HCT116 (cell line): ENCODE measurements around the gene ELOA. TPM values are rescaled to one million over a fixed set of nuclear protein-coding genes. Genes with fewer than 3 reads are reported as not detected.

ENCODE experiments used
- ATAC-seq: fragments of 200-7000 bp; cut with Tn5 transposase; 2 replicates; pipeline ENCODE4 v1.9.1; 2020; ENCODE audit warnings: mild to moderate bottlenecking, moderate library complexity
- BruUV-seq: library from RNA; stranded (reverse); fragments of 400-500 nt; replicated peaks from 2 replicates; lab custom pipeline; 2021; lab: Mats Ljungman, UMichigan
- CTCF ChIA-PET: fragments of 300-600 bp; sonication (Branson Sonifier 250); formaldehyde crosslinking; loops from one replicate; lab custom pipeline; 2021; ENCODE audit warnings: antibody characterized with exemption; lab: Charles Lee
- POLR2A ChIA-PET: fragments of 300-600, 350-600 bp; sonication (Branson Sonifier 250); formaldehyde crosslinking; loops from one replicate; lab custom pipeline; 2021; ENCODE audit warnings: antibody characterized with exemption; lab: Charles Lee
- RAD21 ChIA-PET, 2 experiments: fragments of 300-600 bp; sonication (Branson Sonifier 250); formaldehyde crosslinking; loops; one replicate each; lab custom pipeline; 2023; ENCODE audit warnings: low total read pairs in 2 of 2; ENCODE audit not compliant: uncharacterized antibody in 2 of 2, unreplicated experiment in 2 of 2, low non-redundant PET in 1 of 2; lab: Charles Lee
- DNase-seq: peaks from one replicate; pipeline ENCODE4 v3.0.0-alpha.2; 2010; ENCODE audit warnings: low read depth, low spot score
- H2AFZ ChIP-seq: fragments of 200-600 bp; shearing (Covaris generic), sonication (generic); 2 replicates; pipeline ENCODE4 v1.6.1; 2017; ENCODE audit warnings: low read depth, mixed run types, mixed read lengths, antibody characterized with exemption, low read length; ENCODE audit not compliant: poor library complexity, severe bottlenecking
- H3K27ac ChIP-seq: 2 replicates; pipeline ENCODE4 v1.5.1; 2012; ENCODE audit warnings: low read depth, low read length
- H3K27me3 ChIP-seq: fragments of 200-600 bp; sonication (generic); 2 replicates; pipeline ENCODE4 v1.6.1; 2016; ENCODE audit warnings: mixed run types, low read length, mixed read lengths; ENCODE audit not compliant: insufficient read depth
- H3K36me3 ChIP-seq, 2 experiments: fragments of 200-500 bp in 1 of 2; fragments of 200-600 bp in 1 of 2; sonication (Bioruptor generic) in 1 of 2; sonication (generic) in 1 of 2; 2 replicates each; pipeline versions ENCODE4 v1.5.1 to v1.6.1; 2014 to 2016; ENCODE audit warnings: low read length in 2 of 2, inconsistent platforms in 1 of 2, mixed read lengths in 1 of 2, mixed run types in 1 of 2; ENCODE audit not compliant: insufficient read depth in 2 of 2, control insufficient read depth in 1 of 2
- H3K4me1 ChIP-seq, 2 experiments: fragments of 200-600 bp in 1 of 2; sonication (generic) in 1 of 2; 2 replicates each; pipeline versions ENCODE4 v1.5.1 to v1.6.1; 2012 to 2017; ENCODE audit warnings: low read length in 2 of 2, inconsistent platforms in 1 of 2, mild to moderate bottlenecking in 1 of 2, mixed read lengths in 1 of 2, mixed run types in 1 of 2, moderate library complexity in 1 of 2; ENCODE audit not compliant: insufficient read depth in 2 of 2, control insufficient read depth in 1 of 2
- H3K4me2 ChIP-seq: fragments of 200-600 bp; sonication (generic); 2 replicates; pipeline ENCODE4 v1.6.1; 2017; ENCODE audit warnings: mixed run types, low read length, mixed read lengths
- H3K4me3 ChIP-seq, 2 experiments: fragments of 200-600 bp in 1 of 2; sonication (generic) in 1 of 2; replicated peaks in 1 of 2; 2 replicates each; pipeline ENCODE4 v1.5.1; 2011 to 2016; ENCODE audit warnings: low read length in 2 of 2, control low read depth in 1 of 2, low read depth in 1 of 2, mild to moderate bottlenecking in 1 of 2, mixed read lengths in 1 of 2, mixed run types in 1 of 2
- H3K79me2 ChIP-seq: fragments of 200-600 bp; sonication (generic); 2 replicates; pipeline ENCODE4 v1.6.1; 2017; ENCODE audit warnings: mild to moderate bottlenecking, mixed run types, low read length, moderate library complexity, mixed read lengths; ENCODE audit not compliant: insufficient read depth
- H3K9ac ChIP-seq: fragments of 200-600 bp; sonication (generic); 2 replicates; pipeline ENCODE4 v1.6.1; 2016; ENCODE audit warnings: low read length, mixed read lengths
- H3K9me2 ChIP-seq: fragments of 200-600 bp; sonication (generic), shearing (Covaris generic); 2 replicates; pipeline ENCODE4 v1.6.1; 2017; ENCODE audit warnings: mixed run types, mild to moderate bottlenecking, moderate library complexity; ENCODE audit not compliant: insufficient read depth
- H3K9me3 ChIP-seq, 2 experiments: fragments of 200-500 bp in 1 of 2; fragments of 200-600 bp in 1 of 2; sonication (Bioruptor generic) in 1 of 2; sonication (generic) in 1 of 2; 2 replicates each; pipeline ENCODE4 v1.6.1; 2014 to 2017; ENCODE audit warnings: low read length in 2 of 2, mixed read lengths in 2 of 2, inconsistent platforms in 1 of 2, low read depth in 1 of 2, mild to moderate bottlenecking in 1 of 2, mixed run types in 1 of 2, moderate library complexity in 1 of 2; ENCODE audit not compliant: control insufficient read depth in 1 of 2, insufficient read depth in 1 of 2
- H4K20me1 ChIP-seq: fragments of 200-600 bp; sonication (generic), shearing (Covaris generic); 2 replicates; pipeline ENCODE4 v1.6.1; 2017; ENCODE audit warnings: mixed run types, mild to moderate bottlenecking, moderate library complexity; ENCODE audit not compliant: insufficient read depth
- ATF3 ChIP-seq: IDR thresholded peaks from 2 replicates; pipeline ENCODE4 v1.6.1; 2012
- CBX3 ChIP-seq: IDR thresholded peaks from 2 replicates; pipeline ENCODE4 v1.6.1; 2012; ENCODE audit warnings: low read depth
- CEBPB ChIP-seq: IDR thresholded peaks from 2 replicates; pipeline ENCODE4 v1.6.1; 2012; ENCODE audit warnings: low read depth
- CTCF ChIP-seq, 3 experiments: fragments of 200-600 bp in 1 of 3; sonication (generic) in 1 of 3; IDR thresholded peaks in 2 of 3; conservative IDR thresholded peaks in 1 of 3; 2 replicates each; pipeline ENCODE4 v1.5.1; 2012 to 2017; ENCODE audit warnings: low read depth in 2 of 3, low read length in 2 of 3, antibody characterized with exemption in 1 of 3, borderline replicate concordance in 1 of 3, control low read depth in 1 of 3, mild to moderate bottlenecking in 1 of 3, mixed read lengths in 1 of 3, mixed run types in 1 of 3, moderate library complexity in 1 of 3; ENCODE audit not compliant: insufficient read depth in 1 of 3
- EZH2 ChIP-seq: fragments of 200-600 bp; sonication (generic); IDR thresholded peaks from 2 replicates; pipeline ENCODE4 v1.6.1; 2017; ENCODE audit warnings: antibody characterized with exemption, mixed run types
- FOSL1 ChIP-seq: IDR thresholded peaks from 2 replicates; pipeline ENCODE4 v1.6.1; 2012; ENCODE audit warnings: low read depth
- MAX ChIP-seq: IDR thresholded peaks from 2 replicates; pipeline ENCODE4 v1.6.1; 2012
- POLR2AphosphoS5 ChIP-seq: IDR thresholded peaks from 2 replicates; pipeline ENCODE4 v1.6.1; 2011; ENCODE audit warnings: mild to moderate bottlenecking, low read depth, low read length, moderate library complexity
- RAD21 ChIP-seq: IDR thresholded peaks from 2 replicates; pipeline ENCODE4 v1.6.1; 2012; ENCODE audit warnings: low read depth, mild to moderate bottlenecking
- REST ChIP-seq: IDR thresholded peaks from 2 replicates; pipeline ENCODE4 v1.6.1; 2012; ENCODE audit warnings: low read depth
- SIN3A ChIP-seq: IDR thresholded peaks from 2 replicates; pipeline ENCODE4 v1.6.1; 2012; ENCODE audit warnings: low read depth
- SP1 ChIP-seq: IDR thresholded peaks from 2 replicates; pipeline ENCODE4 v1.6.1; 2012; ENCODE audit warnings: low read depth
- ZBTB33 ChIP-seq: IDR thresholded peaks from 2 replicates; pipeline ENCODE4 v1.6.1; 2011; ENCODE audit warnings: mild to moderate bottlenecking, low read length, moderate library complexity; ENCODE audit not compliant: insufficient replicate concordance; ENCODE audit errors: extremely low read depth
- ZFX ChIP-seq: fragments of 450-650 bp; IDR thresholded peaks from 2 replicates; pipeline ENCODE4 v1.6.1; 2017
- intact Hi-C: fragments of 100-400 bp; cut with micrococcal nuclease; formaldehyde crosslinking; loops from 2 replicates; pipeline ENCODE4 v1.10.0; 2022
- total RNA-seq: library from RNA; stranded (reverse); gene quantifications from one replicate; pipeline ENCODE4 v1.2.1, GENCODE V29; 2021; ENCODE audit not compliant: unreplicated experiment

ELOA gene
- total RNA-seq, 1 experiment from 2014 or later = 39.3 TPM

GRCh38 chr1:23704834-23705495 lies 38.3 kb upstream of the ELOA start:
- intact Hi-C loops = no loop called here
- Histone ChIP-seq H4K20me1 (peaks cover 21% of the 10 kb centered on the region; the same call in 1 of the 2 replicates), H3K4me2 (no peak overlapping the region), H3K4me1 (no peaks in the 10 kb centered on the region), H3K27me3 (no peaks in the 10 kb centered on the region), H3K36me3 (peaks cover 30 to 31% of the 10 kb centered on the region in 2 experiments), H3K9ac (no peak overlapping the region), H2AFZ (no peak overlapping the region), H3K79me2 (peaks cover 48% of the 10 kb centered on the region), H3K9me2 (no peaks in the 10 kb centered on the region), H3K4me3 (no peak overlapping the region), H3K27ac (no peak overlapping the region), H3K9me3 (no peaks in the 10 kb centered on the region)
- POLR2A ChIA-PET = interaction anchor here (2.2 kb wide), 1 partner anchor 13 kb away, joined by 7 read pairs; the partner anchor contains the start of gene RPL11
- DNase-seq (no peak), ATAC-seq (0 out of 2 replicates have a peak, but pooled peaks have one; percentile 13)
- TF ChIP-seq ZBTB33 (no peak), SP1 (no peak), CEBPB (no peak), MAX (no peak), POLR2AphosphoS5 (no peak), SIN3A (no peak), FOSL1 (no peak), CTCF (IDR thresholded peaks at IDR 0.05 in 2 of 3, conservative IDR thresholded peaks at IDR 0.05 in 1 of 3; ENCODE audit: borderline replicate concordance in 1 of 3, insufficient read depth in 1 of 3, low read depth in 2 of 3, low read length in 2 of 3) (no peak), ATF3 (no peak), EZH2 (no peak), ZFX (no peak), CBX3 (no peak), RAD21 (no peak), REST (no peak)
- CTCF ChIA-PET = no interaction called here
- RAD21 ChIA-PET = no interaction called here
- no TSS peak for BruUV-seq
